Parathyroid adenoma (tissue), 2 donors: Measurements from ENCODE around the gene MBLAC1.

Experiments
- H2AFZ ChIP-seq: fragments of 300-600 bp; sonication (generic); one replicate; pipeline ENCODE4 v1.7.0; 2017; ENCODE audit warnings: antibody characterized with exemption, mild to moderate bottlenecking
- H3K27ac ChIP-seq: fragments of 300-600 bp; sonication (generic); one replicate; pipeline ENCODE4 v1.7.0; 2017
- H3K27me3 ChIP-seq: fragments of 300-600 bp; sonication (generic); one replicate; pipeline ENCODE4 v1.7.0; 2017; ENCODE audit warnings: low read length; ENCODE audit not compliant: control insufficient read depth, insufficient read depth
- H3K36me3 ChIP-seq: fragments of 300-600 bp; sonication (generic); one replicate; pipeline ENCODE4 v1.7.0; 2017; ENCODE audit warnings: low read length; ENCODE audit not compliant: control insufficient read depth, insufficient read depth
- H3K4me1 ChIP-seq: fragments of 300-600 bp; sonication (generic); one replicate; pipeline ENCODE4 v1.7.0; 2017; ENCODE audit warnings: control low read depth
- H3K4me2 ChIP-seq: fragments of 300-600 bp; sonication (generic); one replicate; pipeline ENCODE4 v1.7.0; 2017; ENCODE audit warnings: low read length
- H3K4me3 ChIP-seq: fragments of 300-600 bp; sonication (generic); one replicate; pipeline ENCODE4 v1.7.0; 2017; ENCODE audit warnings: low read depth, low read length
- H3K79me2 ChIP-seq: fragments of 300-600 bp; sonication (generic); one replicate; pipeline ENCODE4 v1.7.0; 2017; ENCODE audit warnings: control low read depth
- H3K9ac ChIP-seq: fragments of 300-600 bp; sonication (generic); one replicate; pipeline ENCODE4 v1.7.0; 2017; ENCODE audit warnings: mild to moderate bottlenecking
- H3K9me3 ChIP-seq: fragments of 300-600 bp; sonication (generic); one replicate; pipeline ENCODE4 v1.7.0; 2017; ENCODE audit warnings: low read length; ENCODE audit not compliant: control insufficient read depth
- CTCF ChIP-seq: fragments of 300-600 bp; sonication (generic); IDR thresholded peaks from one replicate; pipeline ENCODE4 v1.7.0; 2017; ENCODE audit warnings: antibody characterized with exemption, mild to moderate bottlenecking
- donor health status: primary hyperparathyroidism.

MBLAC1 gene

GRCh38 chr7:100107125-100107737, 19.5 kb upstream of the MBLAC1 start:
- no peak for TF ChIP-seq CTCF
- H3K4me1 ChIP-seq = no peaks in the 10 kb centered on the region
- no peaks in the 10 kb centered on the region for H3K27me3 ChIP-seq
- H2AFZ ChIP-seq = no peak overlapping the region
- H3K36me3 ChIP-seq = no peaks in the 10 kb centered on the region
- no peaks in the 10 kb centered on the region for H3K9me3 ChIP-seq
- no peak overlapping the region for H3K9ac ChIP-seq
- no peaks in the 10 kb centered on the region for H3K79me2 ChIP-seq
- H3K27ac ChIP-seq = no peak overlapping the region
- H3K4me2 ChIP-seq = no peak overlapping the region
- H3K4me3 ChIP-seq = no peak overlapping the region

- H3K36me3 ChIP-seq = no peaks in the 10 kb centered on the region
- H3K27me3 ChIP-seq = no peaks in the 10 kb centered on the region
- no peaks in the 10 kb centered on the region for H3K4me1 ChIP-seq
- no peak overlapping the region for H3K4me3 ChIP-seq
- H3K79me2 ChIP-seq = no peaks in the 10 kb centered on the region
- TF ChIP-seq CTCF = no peak
- no peak overlapping the region for H2AFZ ChIP-seq
- no peak overlapping the region for H3K4me2 ChIP-seq
- no peak overlapping the region for H3K27ac ChIP-seq
- H3K9ac ChIP-seq = no peak overlapping the region
- no peaks in the 10 kb centered on the region for H3K9me3 ChIP-seq
These were observed 18.9 kb upstream of the MBLAC1 start for GRCh38 chr7:100107890-100108289.

- Histone ChIP-seq H3K36me3 (no peaks in the 10 kb centered on the region), H3K4me1 (no peaks in the 10 kb centered on the region), H2AFZ (no peak overlapping the region), H3K79me2 (no peaks in the 10 kb centered on the region), H3K27me3 (no peaks in the 10 kb centered on the region), H3K4me3 (no peak overlapping the region), H3K27ac (no peak overlapping the region), H3K9me3 (no peaks in the 10 kb centered on the region), H3K9ac (no peak overlapping the region), H3K4me2 (no peak overlapping the region)
- no peak for TF ChIP-seq CTCF
These were observed 17.1 kb upstream of the MBLAC1 start for GRCh38 chr7:100109521-100110163.

GRCh38 chr7:100111156-100111555, 15.6 kb upstream of the MBLAC1 start:
- H3K4me3 ChIP-seq = no peak overlapping the region
- no peaks in the 10 kb centered on the region for H3K27me3 ChIP-seq
- no peaks in the 10 kb centered on the region for H3K36me3 ChIP-seq
- H2AFZ ChIP-seq = no peak overlapping the region
- H3K79me2 ChIP-seq = no peaks in the 10 kb centered on the region
- H3K4me1 ChIP-seq = no peaks in the 10 kb centered on the region
- no peaks in the 10 kb centered on the region for H3K9me3 ChIP-seq
- no peak for TF ChIP-seq CTCF
- H3K27ac ChIP-seq = no peak overlapping the region
- no peak overlapping the region for H3K4me2 ChIP-seq
- H3K9ac ChIP-seq = no peak overlapping the region

GRCh38 chr7:100111914-100112313, 14.9 kb upstream of the MBLAC1 start:
- no peak overlapping the region for H3K27ac ChIP-seq
- no peaks in the 10 kb centered on the region for H3K27me3 ChIP-seq
- TF ChIP-seq CTCF = no peak
- H3K9me3 ChIP-seq = no peaks in the 10 kb centered on the region
- H3K4me1 ChIP-seq = no peaks in the 10 kb centered on the region
- no peak overlapping the region for H2AFZ ChIP-seq
- no peak overlapping the region for H3K4me2 ChIP-seq
- H3K36me3 ChIP-seq = no peaks in the 10 kb centered on the region
- H3K9ac ChIP-seq = no peak overlapping the region
- H3K79me2 ChIP-seq = no peaks in the 10 kb centered on the region
- no peak overlapping the region for H3K4me3 ChIP-seq
